Ascending aorta (tissue), 2 donors: Measurements from ENCODE around the gene JAM3. TPM values are rescaled to one million over a fixed set of nuclear protein-coding genes. Genes with fewer than 3 reads are reported as not detected.
"Not testable (repeated sequence)": the region's sequence is repeated elsewhere in the genome, so short reads cannot be mapped to it uniquely, and the experiment has no call there.

Experiments used
- DNase-seq, 2 donors: peaks; one replicate each; pipeline ENCODE4 v3.0.0-alpha.2; 2019; ENCODE audit warnings: low spot score in 2 of 2
- H3K27ac ChIP-seq, 2 donors: fragments of 200-600 bp; sonication (generic); one replicate each; pipeline ENCODE4 v1.5.1; 2016 to 2017; ENCODE audit warnings: mild to moderate bottlenecking in 1 of 2
- H3K27me3 ChIP-seq: fragments of 200-600 bp; sonication (generic); one replicate; pipeline ENCODE4 v1.5.1; 2017
- H3K36me3 ChIP-seq, 2 donors: fragments of 200-600 bp; sonication (generic); one replicate each; pipeline ENCODE4 v1.5.1; 2016
- H3K4me1 ChIP-seq, 2 donors: fragments of 200-600 bp; sonication (generic); one replicate each; pipeline ENCODE4 v1.5.1; 2016 to 2017; ENCODE audit warnings: mild to moderate bottlenecking in 1 of 2
- H3K4me3 ChIP-seq, 2 donors: fragments of 200-600 bp; sonication (generic); one replicate each; pipeline ENCODE4 v1.5.1; 2016 to 2017; ENCODE audit warnings: mild to moderate bottlenecking in 1 of 2
- H3K9me3 ChIP-seq, 2 donors: fragments of 200-600 bp; sonication (generic); one replicate each; pipeline ENCODE4 v1.5.1; 2016
- intact Hi-C: fragments of 100-400 bp; cut with DNase I; formaldehyde crosslinking; loops from one replicate; pipeline ENCODE4 v1.15.1; 2023
- total RNA-seq: library from RNA; depleted of rRNA; stranded (reverse); fragments of >200 nt; gene quantifications from one replicate; pipeline ENCODE4 v1.1.0, GENCODE V29; 2016
- TF ChIP-seq, protein P1 (sequence below), 3 experiments: fragments of 200-600 bp in 2 of 3; fragments of 450-650 bp in 1 of 3; sonication (generic) in 2 of 3; IDR thresholded peaks; one replicate each; pipeline ENCODE4 v1.5.1; 2016 to 2019; ENCODE audit warnings: antibody characterized with exemption in 3 of 3, mild to moderate bottlenecking in 1 of 3, moderate library complexity in 1 of 3

Gene JAM3
- total RNA-seq, 1 donor from 2014 or later, result 59.8 TPM

DNA sequence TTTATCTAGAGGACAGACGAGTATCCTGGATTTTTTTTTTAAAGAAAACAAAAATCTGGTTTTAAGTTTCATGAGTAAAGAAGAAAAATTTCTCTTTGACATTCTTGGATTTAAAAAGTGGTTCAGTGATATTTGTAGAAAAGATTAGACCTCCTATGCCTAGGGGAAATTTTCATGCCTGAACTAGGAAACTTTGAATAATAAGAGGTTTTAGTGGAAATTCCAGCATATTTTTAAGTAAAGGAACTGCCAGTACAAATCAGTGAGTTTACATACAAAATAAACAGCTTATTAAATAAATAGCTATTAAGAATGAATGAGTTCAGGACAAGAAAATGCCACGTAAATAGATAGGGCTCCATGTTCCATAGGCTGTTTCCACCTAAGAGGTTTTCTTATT lies 17.5 kb downstream of the JAM3 start:
- intact Hi-C loops, result no loop called here
- Histone ChIP-seq H3K9me3 (no peaks in the 10 kb centered on the region), H3K27me3 (no peaks in the 10 kb centered on the region), H3K4me3 (no peak overlapping the region), H3K36me3 (no peaks in the 10 kb centered on the region), H3K4me1 (no peaks in the 10 kb centered on the region), H3K27ac (peak overlapping the region; percentile 20 to 53)
- TF ChIP-seq, protein P1, sequence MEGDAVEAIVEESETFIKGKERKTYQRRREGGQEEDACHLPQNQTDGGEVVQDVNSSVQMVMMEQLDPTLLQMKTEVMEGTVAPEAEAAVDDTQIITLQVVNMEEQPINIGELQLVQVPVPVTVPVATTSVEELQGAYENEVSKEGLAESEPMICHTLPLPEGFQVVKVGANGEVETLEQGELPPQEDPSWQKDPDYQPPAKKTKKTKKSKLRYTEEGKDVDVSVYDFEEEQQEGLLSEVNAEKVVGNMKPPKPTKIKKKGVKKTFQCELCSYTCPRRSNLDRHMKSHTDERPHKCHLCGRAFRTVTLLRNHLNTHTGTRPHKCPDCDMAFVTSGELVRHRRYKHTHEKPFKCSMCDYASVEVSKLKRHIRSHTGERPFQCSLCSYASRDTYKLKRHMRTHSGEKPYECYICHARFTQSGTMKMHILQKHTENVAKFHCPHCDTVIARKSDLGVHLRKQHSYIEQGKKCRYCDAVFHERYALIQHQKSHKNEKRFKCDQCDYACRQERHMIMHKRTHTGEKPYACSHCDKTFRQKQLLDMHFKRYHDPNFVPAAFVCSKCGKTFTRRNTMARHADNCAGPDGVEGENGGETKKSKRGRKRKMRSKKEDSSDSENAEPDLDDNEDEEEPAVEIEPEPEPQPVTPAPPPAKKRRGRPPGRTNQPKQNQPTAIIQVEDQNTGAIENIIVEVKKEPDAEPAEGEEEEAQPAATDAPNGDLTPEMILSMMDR (IDR thresholded peaks at IDR 0.05), result no peak
- DNase-seq, result no peak

DNA sequence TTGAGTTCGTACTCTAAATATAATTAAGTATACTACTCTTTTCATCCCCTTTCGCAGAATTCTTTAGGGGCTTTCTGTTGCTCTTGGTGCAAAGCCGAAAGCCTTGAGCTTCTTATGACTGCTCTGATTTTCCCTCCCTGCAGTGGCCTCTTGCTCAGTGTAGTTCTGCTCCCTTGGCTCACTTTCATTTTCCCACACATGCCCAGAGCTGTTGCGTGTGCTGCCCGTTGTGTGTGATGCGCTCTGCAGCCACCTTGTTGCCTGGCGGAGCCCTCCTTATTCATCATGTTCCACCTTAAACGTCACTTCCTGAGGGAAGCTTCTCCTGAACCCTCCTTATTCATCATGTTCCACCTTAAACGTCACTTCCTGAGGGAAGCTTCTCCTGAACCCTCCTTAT lies 23.1 kb downstream of the JAM3 start:
- H3K27me3 ChIP-seq, intact Hi-C loops, H3K4me3 ChIP-seq, DNase-seq, H3K36me3 ChIP-seq, H3K27ac ChIP-seq, H3K4me1 ChIP-seq, H3K9me3 ChIP-seq: not testable (repeated sequence)

DNA sequence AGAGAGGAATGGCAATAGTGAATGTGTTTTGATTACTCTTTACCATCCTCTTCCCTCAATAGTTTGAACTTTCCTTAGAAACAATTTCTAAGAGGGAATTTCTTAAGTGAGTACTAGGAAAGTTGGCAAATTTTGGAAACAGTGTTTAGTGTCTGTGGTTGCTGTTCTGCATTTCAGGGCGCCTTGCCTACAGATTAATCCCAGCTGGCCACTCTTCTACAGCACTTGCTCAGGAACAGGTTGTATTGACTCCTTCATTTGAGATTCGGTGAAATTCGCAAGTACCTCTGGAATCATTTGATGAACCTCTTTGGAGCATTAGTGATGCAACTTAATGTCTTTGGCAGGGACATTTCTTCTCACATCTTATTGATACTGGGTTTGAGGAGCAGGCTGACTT lies 28.3 kb downstream of the JAM3 start:
- Histone ChIP-seq H3K27ac (no peak overlapping the region), H3K36me3 (no peaks in the 10 kb centered on the region), H3K4me3 (no peak overlapping the region), H3K27me3 (no peaks in the 10 kb centered on the region), H3K4me1 (no peaks in the 10 kb centered on the region), H3K9me3 (no peaks in the 10 kb centered on the region)
- TF ChIP-seq, protein P1 (IDR thresholded peaks at IDR 0.05), result no peak
- no peak for DNase-seq
- intact Hi-C loops, result no loop called here

DNA sequence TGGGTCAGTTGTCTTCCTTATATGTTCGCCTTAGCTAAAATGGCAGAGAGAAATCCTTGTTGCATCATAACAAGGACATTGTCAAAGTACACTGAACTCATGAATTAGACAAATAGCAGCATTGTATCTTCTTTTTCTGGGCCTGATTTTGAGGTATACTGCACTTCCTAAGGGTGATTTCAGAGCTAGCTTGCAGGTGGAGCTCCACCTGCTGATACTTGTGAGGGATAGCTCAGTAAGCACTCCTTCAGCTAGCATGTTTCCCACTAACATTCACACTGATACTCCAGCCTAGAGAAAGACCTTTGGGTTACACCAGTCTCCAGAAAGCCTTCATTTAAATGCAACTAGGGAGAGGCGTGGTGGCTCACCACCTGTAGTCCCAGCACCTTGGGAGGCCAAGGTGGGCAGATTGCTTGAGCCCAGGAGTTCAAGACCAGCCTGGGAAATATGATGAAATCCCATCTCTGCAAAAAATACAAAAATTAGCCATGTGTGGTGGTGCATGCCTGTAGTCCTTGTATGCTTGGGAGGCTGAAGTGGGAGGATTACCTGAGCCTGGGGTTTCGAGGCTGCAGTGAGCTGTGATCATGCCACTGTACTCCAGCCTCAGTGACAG lies 29.8 kb downstream of the JAM3 start:
- Histone ChIP-seq H3K27ac (no peak overlapping the region), H3K9me3 (no peaks in the 10 kb centered on the region), H3K36me3 (no peaks in the 10 kb centered on the region), H3K27me3 (no peaks in the 10 kb centered on the region), H3K4me3 (no peak overlapping the region), H3K4me1 (no peaks in the 10 kb centered on the region)
- intact Hi-C loops, result no loop called here
- DNase-seq, result no peak
- TF ChIP-seq, protein P1 (IDR thresholded peaks at IDR 0.05), result no peak

DNA sequence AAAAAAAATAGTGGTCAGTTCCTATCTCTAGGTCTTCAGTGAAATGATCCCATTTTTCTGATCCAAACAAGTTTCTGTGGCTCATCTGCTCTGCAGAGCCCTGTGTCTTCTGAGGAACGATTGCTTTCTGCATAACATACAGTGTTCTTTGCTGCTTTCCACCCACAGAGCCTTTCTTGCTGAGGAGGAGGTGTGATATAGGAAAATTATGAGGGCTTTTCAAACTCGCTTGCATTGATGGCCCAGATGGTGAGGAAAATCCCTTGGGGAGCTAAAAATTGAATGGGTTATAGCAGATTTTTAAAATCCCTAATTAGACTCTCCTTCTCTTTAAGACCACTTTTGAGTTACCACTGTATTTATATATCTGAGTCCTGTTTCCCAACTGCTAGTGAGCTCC lies 31.3 kb downstream of the JAM3 start:
- H3K4me1 ChIP-seq, result no peaks in the 10 kb centered on the region
- H3K27me3 ChIP-seq, result no peaks in the 10 kb centered on the region
- H3K4me3 ChIP-seq, result no peak overlapping the region
- H3K27ac ChIP-seq, result no peak overlapping the region
- no peak for DNase-seq
- TF ChIP-seq, protein P1 (IDR thresholded peaks at IDR 0.05), result no peak
- intact Hi-C loops, result no loop called here
- H3K36me3 ChIP-seq, result no peaks in the 10 kb centered on the region
- no peaks in the 10 kb centered on the region for H3K9me3 ChIP-seq

DNA sequence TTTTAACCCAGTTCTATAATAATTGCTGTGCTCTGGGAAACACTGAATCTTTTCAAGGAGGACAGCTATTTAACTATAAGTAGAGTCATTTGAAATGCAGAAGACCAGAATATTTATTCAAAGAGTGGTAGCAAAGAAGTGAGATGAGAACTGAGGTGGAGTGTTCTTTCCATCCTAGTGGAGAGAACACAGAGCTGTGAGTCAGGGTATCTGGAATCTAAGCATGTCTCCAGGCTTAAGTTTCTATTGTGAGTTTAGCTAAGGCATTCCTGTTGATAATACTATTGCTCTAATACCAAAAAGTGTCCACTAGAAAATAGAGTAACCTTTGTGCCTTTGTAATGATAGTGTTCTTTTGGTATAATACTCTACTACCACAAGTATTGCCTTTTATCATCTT lies 32.4 kb downstream of the JAM3 start:
- H3K27me3 ChIP-seq, result no peaks in the 10 kb centered on the region
- no peak overlapping the region for H3K27ac ChIP-seq
- TF ChIP-seq, protein P1 (IDR thresholded peaks at IDR 0.05), result no peak
- H3K36me3 ChIP-seq, result no peaks in the 10 kb centered on the region
- no peak overlapping the region for H3K4me3 ChIP-seq
- H3K9me3 ChIP-seq, result no peaks in the 10 kb centered on the region
- no peak for DNase-seq
- no peaks in the 10 kb centered on the region for H3K4me1 ChIP-seq
- intact Hi-C loops, result no loop called here
